Epithelial cell of prostate (primary cell): ENCODE measurements around the gene IL36A.

Source experiments
- DNase-seq: peaks from one replicate; pipeline ENCODE4 v3.0.0-alpha.2; 2011; ENCODE audit warnings: low read depth, low spot score
- H3K27ac ChIP-seq: fragments of 450-650 bp; 2 replicates; pipeline ENCODE4 v1.5.1; 2017; ENCODE audit warnings: mild to moderate bottlenecking

Gene IL36A

GRCh38 chr2:113005030-113005509 lies at the start of gene IL36A:
Gene IL36A (plus strand): TSS chr2:113005459. CDS start chr2:113005872, 413 bp downstream.
- peak within 1 kb of the TSS; percentile 49 for H3K27ac ChIP-seq
- DNase-seq = no peak

- DNase-seq = no peak
Observed at GRCh38 chr2:112957511-112957910, 47.7 kb upstream of the IL36A start.

GRCh38 chr2:112958428-112959108 lies 46.7 kb upstream of the IL36A start:
- no peak overlapping the region for H3K27ac ChIP-seq
- no peak for DNase-seq

More at GRCh38 chr2:112957511-112957910, 47.7 kb upstream of the IL36A start:
- no peak overlapping the region for H3K27ac ChIP-seq

GRCh38 chr2:112959109-112959812 lies 46.0 kb upstream of the IL36A start:
- H3K27ac ChIP-seq = no peak overlapping the region
- no peak for DNase-seq

- DNase-seq = no peak
- H3K27ac ChIP-seq = no peak overlapping the region
Observed at GRCh38 chr2:112960230-112960825, 44.9 kb upstream of the IL36A start.

- DNase-seq = no peak
- no peak overlapping the region for H3K27ac ChIP-seq
Observed at GRCh38 chr2:112962308-112963175, 42.7 kb upstream of the IL36A start.

- no peak for DNase-seq
- no peak overlapping the region for H3K27ac ChIP-seq
Observed at GRCh38 chr2:112967023-112967422, 38.2 kb upstream of the IL36A start.

GRCh38 chr2:112972423-112973086 lies 32.7 kb upstream of the IL36A start:
- H3K27ac ChIP-seq = peak overlapping the region; percentile 70
- peak; percentile 92 for DNase-seq

GRCh38 chr2:112973156-112973555 lies 32.1 kb upstream of the IL36A start:
- peak; percentile 60 for DNase-seq
- peak overlapping the region; percentile 70 for H3K27ac ChIP-seq

- DNase-seq = peak; percentile 60
- H3K27ac ChIP-seq = peak within 1 kb of the TSS; percentile 9
Observed at GRCh38 chr2:112977559-112978056, 27.7 kb upstream of the IL36A start, which contains the start of gene IL36G. Gene IL36G (plus strand): TSS chr2:112978006. CDS start chr2:112978639, 633 bp downstream.

GRCh38 chr2:112979731-112980130 lies 25.5 kb upstream of the IL36A start:
- H3K27ac ChIP-seq = no peak overlapping the region
- DNase-seq = no peak

GRCh38 chr2:112980537-112980936 lies 24.7 kb upstream of the IL36A start:
- H3K27ac ChIP-seq = no peak overlapping the region

GRCh38 chr2:112985090-112985489 lies 20.2 kb upstream of the IL36A start:
- DNase-seq = no peak
- no peak overlapping the region for H3K27ac ChIP-seq

More at GRCh38 chr2:112980537-112980936, 24.7 kb upstream of the IL36A start:
- no peak for DNase-seq

GRCh38 chr2:112989611-112990010 lies 15.6 kb upstream of the IL36A start:
- DNase-seq = no peak

GRCh38 chr2:112993831-112994230 lies 11.4 kb upstream of the IL36A start:
- no peak overlapping the region for H3K27ac ChIP-seq

More at GRCh38 chr2:112989611-112990010, 15.6 kb upstream of the IL36A start:
- no peak overlapping the region for H3K27ac ChIP-seq

GRCh38 chr2:112994648-112995047 lies 10.6 kb upstream of the IL36A start:
- no peak overlapping the region for H3K27ac ChIP-seq
- no peak for DNase-seq

More at GRCh38 chr2:112993831-112994230, 11.4 kb upstream of the IL36A start:
- DNase-seq = no peak

- no peak overlapping the region for H3K27ac ChIP-seq
- no peak for DNase-seq
Observed at GRCh38 chr2:112995346-112995920, 9.8 kb upstream of the IL36A start.

GRCh38 chr2:112996635-112997034 lies 8.6 kb upstream of the IL36A start:
- no peak overlapping the region for H3K27ac ChIP-seq
- no peak for DNase-seq

GRCh38 chr2:112997151-112997550 lies 8.1 kb upstream of the IL36A start:
- H3K27ac ChIP-seq = no peak overlapping the region
- no peak for DNase-seq
